GM21576 (cell line): Measurements from ENCODE around the gene LDB1.

Experiments used
- ATAC-seq: cut with Tn5 transposase; IDR thresholded peaks from one replicate; pipeline ENCODE4 v1.9.1; 2021; ENCODE audit warnings: mild to moderate bottlenecking, moderate library complexity; ENCODE audit not compliant: unreplicated experiment

The LDB1 gene

GRCh38 chr10:102135956-102136526, 15.9 kb upstream of the LDB1 start:
- ATAC-seq, result no peak

GRCh38 chr10:102134416-102134815, 14.2 kb upstream of the LDB1 start:
- no peak for ATAC-seq

GRCh38 chr10:102133373-102134195, 13.4 kb upstream of the LDB1 start:
- no peak for ATAC-seq

- ATAC-seq, result peak; percentile 83
Observed at GRCh38 chr10:102132563-102133372, 12.6 kb upstream of the LDB1 start, which contains the start of gene PPRC1. TSS of gene PPRC1 (plus strand) at chr10:102133040. CDS start at chr10:102133069, 29 bp downstream.

GRCh38 chr10:102132193-102132562, 12.0 kb upstream of the LDB1 start:
- no peak for ATAC-seq

GRCh38 chr10:102131286-102132170, 11.4 kb upstream of the LDB1 start:
- ATAC-seq, result no peak

- ATAC-seq, result no peak
Observed at GRCh38 chr10:102123223-102123622, 3.1 kb upstream of the LDB1 start.

GRCh38 chr10:102122450-102122849, 2.3 kb upstream of the LDB1 start:
- no peak for ATAC-seq

- no peak for ATAC-seq
Observed at GRCh38 chr10:102121739-102122372, 1.7 kb upstream of the LDB1 start.

GRCh38 chr10:102120991-102121738, 997 bp upstream of the LDB1 start:
- ATAC-seq, result no peak

- ATAC-seq, result no peak
Observed at GRCh38 chr10:102119417-102120141, 589 bp downstream of the LDB1 start.

GRCh38 chr10:102118867-102119266, 1.3 kb downstream of the LDB1 start:
- no peak for ATAC-seq

- ATAC-seq, result no peak
Observed at GRCh38 chr10:102117391-102118159, 2.6 kb downstream of the LDB1 start.

GRCh38 chr10:102116656-102117055, 3.5 kb downstream of the LDB1 start:
- ATAC-seq, result no peak

GRCh38 chr10:102115775-102116174, 4.4 kb downstream of the LDB1 start:
- ATAC-seq, result no peak

- peak; percentile 48 for ATAC-seq
Observed at GRCh38 chr10:102114861-102115618, 5.1 kb downstream of the LDB1 start.
